LNCaP clone FGC (cell line): ENCODE results near the gene FBXW7.

Source experiments
- DNase-seq: peaks from one replicate; pipeline ENCODE4 v3.0.0-alpha.2; 2011; ENCODE audit warnings: low read depth
- H3K4me3 ChIP-seq: 2 replicates; pipeline ENCODE4 v1.5.1; 2011; ENCODE audit warnings: mild to moderate bottlenecking, low read depth, low read length, control low read depth
- CTCF ChIP-seq: IDR thresholded peaks from 2 replicates; pipeline ENCODE4 v1.5.1; 2012; ENCODE audit warnings: mild to moderate bottlenecking; ENCODE audit not compliant: control insufficient read depth, insufficient read depth; ENCODE audit errors: extremely low read depth

The FBXW7 gene

DNA sequence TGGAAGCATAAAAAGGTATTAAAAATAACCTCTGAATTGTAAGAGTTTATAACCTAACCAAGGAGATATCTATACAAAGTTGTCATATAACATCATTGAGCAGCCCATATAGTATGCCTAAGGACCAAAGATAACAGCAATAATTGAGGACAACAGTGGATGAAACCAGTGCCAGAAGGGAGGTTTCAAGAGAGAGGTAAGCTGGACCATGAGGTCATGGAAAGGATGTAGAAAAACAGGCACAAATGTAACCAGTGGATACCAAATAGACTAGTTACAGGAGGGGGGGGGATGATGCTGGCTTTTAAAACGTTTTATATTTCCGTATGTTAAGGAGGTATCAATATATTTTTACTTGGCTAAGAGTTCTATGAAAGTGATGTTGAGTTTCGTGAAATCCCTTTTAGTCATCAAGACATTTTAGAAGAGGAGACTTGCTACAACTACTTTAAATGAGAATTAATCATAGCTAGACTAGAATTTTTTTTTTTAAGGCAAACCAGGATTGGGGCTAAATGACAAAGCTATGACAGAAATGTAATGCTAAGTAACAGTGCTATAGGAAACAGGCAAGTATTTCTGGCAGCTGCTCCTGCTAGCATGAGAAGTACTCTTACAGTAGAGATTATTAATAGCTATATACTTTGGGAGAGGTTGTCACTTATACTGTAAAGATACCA is 161.1 kb downstream of the FBXW7 start:
- no peak overlapping the region for H3K4me3 ChIP-seq
- no peak for DNase-seq
- TF ChIP-seq CTCF, result no peak

- no peak for TF ChIP-seq CTCF
- no peak overlapping the region for H3K4me3 ChIP-seq
- DNase-seq, result no peak
Observed at GRCh38 chr4:152374153-152374552, 161.7 kb downstream of the FBXW7 start.

DNA sequence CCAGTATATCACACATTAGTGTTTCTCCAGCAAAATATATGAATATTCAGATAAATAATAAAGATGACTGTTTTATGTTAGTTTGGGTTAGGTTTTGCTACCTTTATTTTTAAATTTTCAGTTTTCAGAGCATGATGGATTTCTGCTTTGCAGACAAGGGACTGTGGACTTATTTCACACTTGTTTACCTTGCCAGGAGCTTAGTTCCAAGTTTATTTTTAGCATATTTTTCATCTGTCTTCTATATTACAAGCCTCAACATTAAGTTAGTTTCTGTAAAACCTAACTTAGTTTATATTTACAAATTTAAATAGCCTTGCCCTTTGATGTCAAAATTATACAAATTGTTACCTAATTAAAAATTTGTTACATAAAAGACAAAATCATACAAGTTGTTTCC is 163.4 kb downstream of the FBXW7 start:
- DNase-seq, result no peak
- TF ChIP-seq CTCF, result no peak
- no peak overlapping the region for H3K4me3 ChIP-seq

DNA sequence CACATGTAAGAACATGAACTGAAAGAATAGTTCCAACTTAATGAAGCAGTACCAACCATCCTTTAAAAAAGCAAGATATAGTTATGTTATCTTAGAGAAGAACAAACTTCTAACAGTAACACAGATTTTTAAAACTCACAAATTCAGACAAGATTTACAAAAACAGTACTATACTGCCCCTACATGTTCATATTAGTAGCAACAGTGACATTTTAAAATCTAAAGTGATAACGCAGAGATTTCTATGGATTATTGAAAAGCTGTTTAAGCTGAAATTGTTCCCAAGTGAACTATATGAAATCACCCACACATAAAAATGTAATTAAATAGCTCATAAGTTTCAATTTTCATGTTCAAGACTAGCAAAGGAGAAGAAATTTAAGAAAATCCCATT is 166.0 kb downstream of the FBXW7 start:
- TF ChIP-seq CTCF, result peak; percentile 36; the same call in 1 of the 2 replicates
- no peak overlapping the region for H3K4me3 ChIP-seq
- no peak for DNase-seq

DNA sequence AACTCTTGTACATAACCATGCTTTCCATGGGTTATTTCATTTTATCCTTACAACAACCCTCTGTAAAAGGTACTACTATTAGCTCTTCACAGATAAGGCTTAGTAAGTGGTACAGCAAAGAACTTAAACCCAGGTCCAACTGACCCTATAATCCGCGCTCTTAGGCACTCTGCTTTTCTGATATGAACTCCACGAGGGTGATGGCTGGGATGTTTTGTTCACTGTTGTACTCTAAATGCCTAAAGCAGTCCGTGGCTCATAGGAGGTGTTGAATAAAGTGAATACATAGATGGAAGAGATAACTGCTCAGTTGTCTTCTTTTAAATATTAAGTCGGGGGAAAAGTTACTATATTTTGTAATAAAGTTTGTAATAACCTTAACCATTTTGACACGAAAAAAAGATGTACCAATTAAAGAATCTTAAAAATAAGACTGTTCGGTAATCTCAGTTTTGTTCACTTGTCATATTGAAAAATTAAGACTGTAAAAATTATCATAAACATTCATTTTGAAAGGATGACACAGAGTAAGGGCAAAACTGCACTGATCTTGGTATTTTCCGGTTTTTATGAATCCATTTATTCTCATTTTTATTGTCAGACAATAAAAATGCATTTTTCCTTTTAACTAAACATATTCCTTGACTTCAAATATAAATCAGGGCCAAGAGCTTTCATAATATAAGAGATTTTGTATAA is 166.5 kb downstream of the FBXW7 start:
- TF ChIP-seq CTCF, result no peak
- H3K4me3 ChIP-seq, result no peak overlapping the region
- no peak for DNase-seq

GRCh38 chr4:152368001-152368400 is 167.9 kb downstream of the FBXW7 start:
- H3K4me3 ChIP-seq, result no peak overlapping the region
- no peak for TF ChIP-seq CTCF
- no peak for DNase-seq

DNA sequence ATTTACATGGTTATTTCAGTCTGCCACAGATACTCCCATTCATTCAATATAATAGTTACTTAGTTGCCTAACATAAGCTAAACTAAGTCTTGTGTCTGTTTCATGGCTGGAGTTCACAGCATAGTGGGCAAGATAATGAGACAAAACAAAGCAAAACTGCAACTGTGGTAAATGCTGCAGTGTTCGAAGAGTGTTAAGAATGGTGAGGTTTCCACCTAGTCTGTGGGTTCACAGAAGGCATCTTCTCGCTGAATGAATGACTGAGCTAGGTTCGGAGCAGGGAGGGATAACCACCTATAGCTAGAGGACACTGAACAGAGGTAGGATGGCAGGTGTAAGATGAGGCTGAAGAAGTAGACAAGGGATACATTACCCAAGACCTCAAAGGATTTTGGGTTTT is 171.0 kb downstream of the FBXW7 start:
- DNase-seq, result no peak
- TF ChIP-seq CTCF, result no peak
- H3K4me3 ChIP-seq, result no peak overlapping the region
